WERI-Rb-1 (cell line): ENCODE measurements around the gene TMEM63A.
A peak's percentile ranks its signal among the peaks of the same experiment; 100 is the strongest.

Experiments
- DNase-seq: peaks from one replicate; pipeline ENCODE4 v3.0.0-alpha.2; 2020
- H3K27ac ChIP-seq: fragments of 250-450 bp; sonication (Bioruptor Pico); 2 replicates; pipeline ENCODE4 v1.5.1; 2020; ENCODE audit warnings: mild to moderate bottlenecking, moderate library complexity
- H3K27me3 ChIP-seq: fragments of 250-450 bp; sonication (Bioruptor Pico); 2 replicates; pipeline ENCODE4 v1.5.1; 2021; ENCODE audit warnings: mild to moderate bottlenecking, low read depth, moderate library complexity; ENCODE audit not compliant: insufficient read depth, severe bottlenecking
- H3K36me3 ChIP-seq: fragments of 250-450 bp; sonication (Bioruptor Pico); 2 replicates; pipeline ENCODE4 v1.5.1; 2020; ENCODE audit warnings: mild to moderate bottlenecking, moderate library complexity
- H3K4me3 ChIP-seq: 2 replicates; pipeline ENCODE4 v1.5.1; 2011; ENCODE audit warnings: low read depth, mild to moderate bottlenecking, control low read depth, low read length
- H3K9me3 ChIP-seq: fragments of 250-450 bp; sonication (Bioruptor Pico); 2 replicates; pipeline ENCODE4 v1.5.1; 2021; ENCODE audit warnings: mild to moderate bottlenecking, moderate library complexity; ENCODE audit not compliant: severe bottlenecking
- TF ChIP-seq, protein P1 (sequence below): IDR thresholded peaks from 2 replicates; pipeline ENCODE4 v1.5.1; 2011; ENCODE audit warnings: low read depth, mild to moderate bottlenecking, control low read depth, inconsistent platforms, low read length

Gene TMEM63A

DNA sequence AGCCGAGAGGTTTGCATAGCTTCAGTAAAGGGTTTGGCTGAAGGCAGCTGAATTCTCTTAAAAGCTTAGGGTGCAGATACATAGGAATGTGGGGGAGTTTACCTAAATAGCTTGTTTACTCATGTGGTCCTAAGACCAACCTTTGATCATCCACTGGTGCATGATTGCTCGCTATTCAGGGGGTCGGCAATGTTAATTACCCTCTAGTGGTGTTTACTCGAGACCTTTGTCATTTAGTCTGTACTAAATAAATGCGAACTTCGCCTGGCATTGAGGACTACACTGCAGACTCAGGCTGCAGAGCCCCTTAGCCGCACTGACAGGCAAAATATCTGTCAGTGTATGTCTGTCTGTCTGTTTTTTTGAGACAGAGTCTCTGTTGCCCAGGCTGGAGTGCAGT, 31.8 kb downstream of the TMEM63A start:
- Histone ChIP-seq H3K27ac (no peak overlapping the region), H3K27me3 (no peaks in the 10 kb centered on the region), H3K36me3 (no peaks in the 10 kb centered on the region), H3K4me3 (no peak overlapping the region), H3K9me3 (no peaks in the 10 kb centered on the region)
- TF ChIP-seq, protein P1, sequence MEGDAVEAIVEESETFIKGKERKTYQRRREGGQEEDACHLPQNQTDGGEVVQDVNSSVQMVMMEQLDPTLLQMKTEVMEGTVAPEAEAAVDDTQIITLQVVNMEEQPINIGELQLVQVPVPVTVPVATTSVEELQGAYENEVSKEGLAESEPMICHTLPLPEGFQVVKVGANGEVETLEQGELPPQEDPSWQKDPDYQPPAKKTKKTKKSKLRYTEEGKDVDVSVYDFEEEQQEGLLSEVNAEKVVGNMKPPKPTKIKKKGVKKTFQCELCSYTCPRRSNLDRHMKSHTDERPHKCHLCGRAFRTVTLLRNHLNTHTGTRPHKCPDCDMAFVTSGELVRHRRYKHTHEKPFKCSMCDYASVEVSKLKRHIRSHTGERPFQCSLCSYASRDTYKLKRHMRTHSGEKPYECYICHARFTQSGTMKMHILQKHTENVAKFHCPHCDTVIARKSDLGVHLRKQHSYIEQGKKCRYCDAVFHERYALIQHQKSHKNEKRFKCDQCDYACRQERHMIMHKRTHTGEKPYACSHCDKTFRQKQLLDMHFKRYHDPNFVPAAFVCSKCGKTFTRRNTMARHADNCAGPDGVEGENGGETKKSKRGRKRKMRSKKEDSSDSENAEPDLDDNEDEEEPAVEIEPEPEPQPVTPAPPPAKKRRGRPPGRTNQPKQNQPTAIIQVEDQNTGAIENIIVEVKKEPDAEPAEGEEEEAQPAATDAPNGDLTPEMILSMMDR: no peak
- no peak for DNase-seq

DNA sequence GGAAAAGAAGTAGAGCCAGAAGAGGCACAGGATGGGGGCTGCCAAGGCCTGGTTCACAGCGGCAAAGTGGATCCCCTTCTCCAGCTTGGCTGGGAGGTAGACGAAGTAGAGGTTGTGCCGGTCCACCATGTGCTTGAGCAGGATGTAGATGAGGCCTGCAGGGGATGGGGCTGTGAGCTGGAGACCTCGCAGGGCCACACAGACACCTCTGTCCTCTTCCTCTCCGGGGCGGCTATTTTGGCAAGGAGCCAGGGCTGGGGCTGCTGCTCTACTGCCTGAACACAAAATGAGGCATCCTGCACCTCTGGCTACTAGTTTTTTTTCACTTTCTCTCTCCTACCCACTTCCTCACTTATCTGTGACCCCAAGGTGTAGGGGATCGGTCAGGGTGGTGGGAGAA, 32.3 kb downstream of the TMEM63A start:
- no peaks in the 10 kb centered on the region for H3K36me3 ChIP-seq

DNA sequence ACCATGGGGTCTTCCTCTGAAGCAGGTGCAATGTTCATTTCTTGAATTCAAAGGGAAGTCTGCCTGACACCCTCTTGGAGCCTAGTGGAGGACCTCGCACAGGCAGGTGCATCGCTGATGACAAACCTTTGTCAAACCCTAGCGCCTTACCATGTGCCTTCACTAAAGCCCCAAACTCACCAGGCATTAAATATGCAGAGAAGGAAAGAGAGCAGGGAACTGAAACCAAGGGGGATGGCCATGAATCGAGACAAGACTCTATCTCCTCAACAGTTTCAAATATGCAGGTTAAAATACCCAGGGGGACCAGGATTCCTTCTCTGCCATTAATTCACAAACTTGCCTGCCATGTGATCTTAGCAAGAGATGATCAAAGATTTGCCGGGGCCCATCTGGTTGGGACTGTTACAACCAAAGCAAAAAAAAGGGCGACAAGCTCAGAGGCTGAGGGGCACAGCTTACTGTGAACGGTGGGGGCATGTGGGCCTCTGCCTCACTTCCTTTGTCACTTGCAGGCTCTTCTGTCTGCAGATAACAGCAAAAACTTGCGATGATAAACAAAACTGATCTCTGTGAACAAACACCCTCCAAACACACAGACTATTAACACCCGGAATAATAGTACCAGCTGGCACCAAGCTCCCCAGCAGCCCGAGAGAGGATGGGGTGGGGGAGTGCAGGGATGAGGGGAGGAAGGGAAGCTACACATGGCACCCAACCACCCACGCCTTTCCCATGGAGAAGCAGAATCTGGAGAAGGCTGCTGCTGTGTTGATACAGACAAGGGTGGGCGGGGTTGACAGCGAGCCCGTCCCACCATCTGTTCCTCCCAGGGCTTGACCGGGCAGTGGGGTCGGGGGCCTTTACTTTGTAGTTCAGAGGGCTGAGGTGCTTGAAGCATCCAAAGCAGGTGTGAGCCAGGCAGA, 33.9 kb downstream of the TMEM63A start:
- H3K36me3 ChIP-seq: no peaks in the 10 kb centered on the region
- H3K9me3 ChIP-seq: no peaks in the 10 kb centered on the region
- no peak overlapping the region for H3K4me3 ChIP-seq
- peak; percentile 79 for DNase-seq
- H3K27me3 ChIP-seq: no peaks in the 10 kb centered on the region
- peak overlapping the region; percentile 59 for H3K27ac ChIP-seq
- TF ChIP-seq, protein P1: no peak

More for the DNA sequence above, 32.3 kb downstream of the TMEM63A start:
- Histone ChIP-seq H3K4me3 (no peak overlapping the region), H3K9me3 (no peaks in the 10 kb centered on the region), H3K27ac (no peak overlapping the region), H3K27me3 (no peaks in the 10 kb centered on the region)
- TF ChIP-seq, protein P1: no peak
- no peak for DNase-seq

DNA sequence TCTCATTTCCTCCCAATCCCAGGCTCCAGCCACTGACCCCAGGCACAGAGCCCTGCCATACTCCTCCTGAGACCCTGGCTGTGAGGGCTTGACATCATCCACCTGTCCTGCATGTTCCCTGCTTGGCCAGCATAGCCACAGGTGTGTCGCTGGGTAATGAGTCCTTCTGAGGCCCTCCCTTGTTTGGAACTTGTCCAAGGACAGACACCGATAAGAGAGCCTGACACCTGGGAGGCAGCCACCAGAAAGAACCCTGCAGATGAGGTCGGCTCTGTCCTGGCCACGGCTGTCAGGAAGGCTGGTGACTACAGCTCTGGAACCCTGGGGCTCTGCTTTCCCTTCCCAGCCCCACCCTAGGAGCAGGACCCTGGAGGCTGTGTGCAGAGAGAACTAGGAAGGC, 34.6 kb downstream of the TMEM63A start:
- TF ChIP-seq, protein P1: no peak
- no peaks in the 10 kb centered on the region for H3K36me3 ChIP-seq
- H3K9me3 ChIP-seq: no peaks in the 10 kb centered on the region
- no peaks in the 10 kb centered on the region for H3K27me3 ChIP-seq
- no peak overlapping the region for H3K4me3 ChIP-seq
- no peak for DNase-seq
- H3K27ac ChIP-seq: no peak overlapping the region

DNA sequence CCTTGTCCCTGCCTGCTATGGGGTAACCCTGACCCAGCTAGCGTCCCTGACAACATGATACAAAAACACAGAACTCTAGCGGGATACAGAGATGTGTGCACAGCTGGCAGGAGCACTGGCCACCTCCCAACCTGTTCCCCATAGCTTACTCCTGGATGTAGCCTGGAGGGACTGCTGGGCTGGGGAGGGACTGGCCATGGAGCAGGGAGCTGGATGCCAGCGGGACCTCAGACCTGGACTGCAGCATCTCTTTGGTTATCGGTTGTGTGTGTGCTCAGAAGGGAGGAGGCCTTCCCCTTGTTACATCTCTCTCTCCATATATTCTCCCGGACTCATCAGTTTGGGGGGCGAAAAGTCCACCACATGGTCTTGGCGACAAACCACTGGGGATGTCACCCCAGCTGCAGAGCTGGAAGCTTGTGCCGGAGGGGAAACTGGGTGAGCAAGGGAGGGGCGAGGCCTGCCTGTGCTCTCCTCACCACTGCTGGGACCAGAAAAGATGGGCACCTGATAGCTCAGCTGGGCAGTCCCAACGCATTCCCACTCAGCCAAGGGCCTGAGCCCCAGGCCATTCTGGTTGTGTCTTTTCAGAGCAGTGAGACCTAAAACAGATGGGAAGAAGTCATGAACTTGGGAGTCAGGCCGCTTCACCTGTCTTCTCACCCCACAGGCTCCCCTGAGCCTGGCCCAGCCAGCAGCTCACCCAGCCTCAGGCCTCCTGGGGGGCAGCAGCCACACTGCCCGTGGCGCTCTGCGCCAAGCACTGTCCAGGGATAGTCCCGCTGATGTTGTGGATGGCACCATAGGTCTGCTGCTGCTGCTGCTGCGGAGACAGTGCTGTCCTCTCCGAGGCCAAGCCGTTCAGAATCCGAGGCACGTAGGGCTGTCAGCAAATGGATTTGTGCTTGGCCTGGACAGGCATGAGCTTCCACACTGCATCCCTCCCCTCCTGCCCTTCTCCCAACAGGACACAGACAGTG, 35.6 kb downstream of the TMEM63A start:
- DNase-seq: no peak
- TF ChIP-seq, protein P1: no peak
- H3K4me3 ChIP-seq: no peak overlapping the region
- no peaks in the 10 kb centered on the region for H3K9me3 ChIP-seq
- H3K36me3 ChIP-seq: no peaks in the 10 kb centered on the region
- no peaks in the 10 kb centered on the region for H3K27me3 ChIP-seq
- H3K27ac ChIP-seq: no peak overlapping the region
